Liver (tissue), 9 donors: Measurements from ENCODE around the gene VAX1. TPM values are rescaled to one million over a fixed set of nuclear protein-coding genes. Genes with fewer than 3 reads are reported as not detected.
A peak's percentile ranks its signal among the peaks of the same experiment; 100 is the strongest.

Experiments used
- DNase-seq: peaks from one replicate; pipeline ENCODE4 v3.0.0-alpha.2; 2017; ENCODE audit warnings: low spot score
- H3K27ac ChIP-seq, 2 donors: one replicate each; pipeline ENCODE4 v1.7.0; 2013; ENCODE audit warnings: inconsistent platforms in 2 of 2, low read length in 2 of 2, control low read depth in 1 of 2, low read depth in 1 of 2, mild to moderate bottlenecking in 1 of 2
- H3K27me3 ChIP-seq, 4 donors: one replicate each; pipeline versions ENCODE4 v1.6.1 to v1.7.0; 2013; ENCODE audit warnings: low read length in 3 of 4, inconsistent platforms in 1 of 4, mild to moderate bottlenecking in 1 of 4, moderate library complexity in 1 of 4; ENCODE audit not compliant: control insufficient read depth in 4 of 4, insufficient read depth in 4 of 4
- H3K36me3 ChIP-seq, 4 donors: one replicate each; pipeline versions ENCODE4 v1.6.1 to v1.7.0; 2013; ENCODE audit warnings: low read length in 3 of 4, mild to moderate bottlenecking in 3 of 4, low read depth in 1 of 4, moderate library complexity in 1 of 4; ENCODE audit not compliant: control insufficient read depth in 4 of 4, insufficient read depth in 3 of 4
- H3K4me1 ChIP-seq, 4 donors: one replicate each; pipeline versions ENCODE4 v1.6.1 to v1.7.0; 2013; ENCODE audit warnings: low read length in 3 of 4, mild to moderate bottlenecking in 3 of 4, moderate library complexity in 1 of 4; ENCODE audit not compliant: control insufficient read depth in 4 of 4, insufficient read depth in 4 of 4
- H3K4me3 ChIP-seq, 3 donors: one replicate each; pipeline versions ENCODE4 v1.6.1 to v1.7.0; 2013; ENCODE audit warnings: low read length in 3 of 3, control low read depth in 1 of 3, low read depth in 1 of 3, mild to moderate bottlenecking in 1 of 3
- H3K9ac ChIP-seq, 2 donors: one replicate each; pipeline ENCODE4 v1.7.0; 2013; ENCODE audit warnings: low read length in 2 of 2, mild to moderate bottlenecking in 2 of 2, moderate library complexity in 2 of 2, control low read depth in 1 of 2, low read depth in 1 of 2
- H3K9me3 ChIP-seq, 4 donors: one replicate each; pipeline versions ENCODE4 v1.6.1 to v1.7.0; 2013; ENCODE audit warnings: low read length in 3 of 4; ENCODE audit not compliant: control insufficient read depth in 4 of 4
- EGR1 ChIP-seq, 2 donors: IDR thresholded peaks; 2 replicates each; pipeline ENCODE4 v1.6.1; 2016 to 2018; ENCODE audit warnings: antibody characterized with exemption in 2 of 2, low read depth in 2 of 2
- FOXA1 ChIP-seq: IDR thresholded peaks from 2 replicates; pipeline ENCODE4 v1.6.1; 2016; ENCODE audit warnings: antibody characterized with exemption
- FOXA2 ChIP-seq: IDR thresholded peaks from 2 replicates; pipeline ENCODE4 v1.6.1; 2016; ENCODE audit warnings: antibody characterized with exemption
- GABPA ChIP-seq, 2 donors: IDR thresholded peaks in 1 of 2; conservative IDR thresholded peaks in 1 of 2; 2 replicates each; pipeline ENCODE4 v1.6.1; 2016; ENCODE audit warnings: antibody characterized with exemption in 2 of 2, mild to moderate bottlenecking in 1 of 2, moderate library complexity in 1 of 2
- HNF4A ChIP-seq, 2 donors: conservative IDR thresholded peaks; 2 replicates each; pipeline ENCODE4 v1.6.1; 2016; ENCODE audit warnings: antibody characterized with exemption in 2 of 2, mild to moderate bottlenecking in 2 of 2
- HNF4G ChIP-seq: IDR thresholded peaks from 2 replicates; pipeline ENCODE4 v1.6.1; 2016; ENCODE audit warnings: antibody characterized with exemption
- MAX ChIP-seq: IDR thresholded peaks from 2 replicates; pipeline ENCODE4 v1.6.1; 2016; ENCODE audit warnings: antibody characterized with exemption
- NR2F2 ChIP-seq: IDR thresholded peaks from 2 replicates; pipeline ENCODE4 v1.6.1; 2016; ENCODE audit warnings: antibody characterized with exemption
- RAD21 ChIP-seq, 2 donors: IDR thresholded peaks; 2 replicates each; pipeline ENCODE4 v1.6.1; 2016; ENCODE audit warnings: antibody characterized with exemption in 2 of 2, mild to moderate bottlenecking in 2 of 2
- REST ChIP-seq: IDR thresholded peaks from 2 replicates; pipeline ENCODE4 v1.6.1; 2016; ENCODE audit warnings: antibody characterized with exemption, mild to moderate bottlenecking
- SP1 ChIP-seq: IDR thresholded peaks from 2 replicates; pipeline ENCODE4 v1.6.1; 2018; ENCODE audit warnings: antibody characterized with exemption, mild to moderate bottlenecking
- TAF1 ChIP-seq: conservative IDR thresholded peaks from 2 replicates; pipeline ENCODE4 v1.6.1; 2016; ENCODE audit warnings: antibody characterized with exemption, mild to moderate bottlenecking
- YY1 ChIP-seq: IDR thresholded peaks from 2 replicates; pipeline ENCODE4 v1.6.1; 2016; ENCODE audit warnings: antibody characterized with exemption, mild to moderate bottlenecking
- ZBTB33 ChIP-seq: IDR thresholded peaks from 2 replicates; pipeline ENCODE4 v1.6.1; 2016; ENCODE audit warnings: antibody characterized with exemption
- WGBS: extraction: QIAGEN DNeasy Blood & Tissue Kit; methylation state at CpG from one replicate; pipeline ENCODE4 v1.1.7; 2013; 5-methylcytosine and 5-hydroxymethylcytosine counted together
- polyA plus RNA-seq, 2 donors: library from polyadenylated mRNA; stranded (reverse) in 1 of 2; unstranded in 1 of 2; fragments of 200-250 nt in 1 of 2; fragments of >200 nt in 1 of 2; fragmentation: Nextera tagmentation in 1 of 2; extraction: Ambion mirVana in 1 of 2; gene quantifications; one replicate each; pipeline versions ENCODE4 v1.2.1 to v1.2.3, GENCODE V29; 2013 to 2015
- total RNA-seq, 2 donors: library from RNA; depleted of rRNA; stranded (reverse); fragments of >200 nt; gene quantifications; one replicate each; pipeline ENCODE4 v1.2.3, GENCODE V29; 2014
- TF ChIP-seq, protein P1 (sequence below): IDR thresholded peaks from 2 replicates; pipeline ENCODE4 v1.6.1; 2016; ENCODE audit warnings: antibody characterized with exemption
- TF ChIP-seq, protein P2 (sequence below): fragments of 150-350 bp; IDR thresholded peaks from 2 replicates; pipeline ENCODE4 v1.5.1; 2017; ENCODE audit warnings: improper control_type of control experiment, low read depth, low read length; ENCODE audit not compliant: missing input control
- donor health status: healthy.
- donor health status: healthy.
- donor health status: healthy.
- donor health status: healthy.
- donor health status: healthy.

The VAX1 gene
- total and polyA plus RNA-seq, 4 donors: not detected

GRCh38 chr10:117138838-117139580 is 939 bp upstream of the VAX1 start:
- 6% methylated on average over 19 of the region's 19 CpGs for WGBS
- H3K9me3 ChIP-seq: peaks cover 0 to 3% (median 0%) of the 10 kb centered on the region in 4 donors
- DNase-seq: no peak

GRCh38 chr10:117137031-117137910 is 799 bp downstream of the VAX1 start:
- no peak for DNase-seq
- no peak overlapping the region for H3K9ac ChIP-seq
- H3K4me1 ChIP-seq: peaks cover 17 to 45% (median 20%) of the 10 kb centered on the region in 4 donors
- peaks cover 0 to 3% (median 0%) of the 10 kb centered on the region in 4 donors for H3K9me3 ChIP-seq
- peak overlapping the region in 1 of 3 donors; percentile 44 for H3K4me3 ChIP-seq
- H3K27ac ChIP-seq: no peak overlapping the region
- TF ChIP-seq YY1 (no peak), ZBTB33 (no peak), RAD21 (IDR thresholded peaks at IDR 0.05) (no peak), GABPA (IDR thresholded peaks at IDR 0.05 in 1 of 2, conservative IDR thresholded peaks at IDR 0.05 in 1 of 2) (no peak), FOXA1 (no peak), FOXA2 (no peak), SP1 (no peak), TAF1 (no peak), NR2F2 (no peak), MAX (no peak), HNF4A (conservative IDR thresholded peaks at IDR 0.05) (no peak)
- TF ChIP-seq, protein P1, sequence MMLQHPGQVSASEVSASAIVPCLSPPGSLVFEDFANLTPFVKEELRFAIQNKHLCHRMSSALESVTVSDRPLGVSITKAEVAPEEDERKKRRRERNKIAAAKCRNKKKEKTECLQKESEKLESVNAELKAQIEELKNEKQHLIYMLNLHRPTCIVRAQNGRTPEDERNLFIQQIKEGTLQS: no peak
- 3% methylated on average over 98 of the region's 98 CpGs for WGBS
- H3K36me3 ChIP-seq: no peaks in the 10 kb centered on the region
- H3K27me3 ChIP-seq: peaks cover 11 to 27% (median 24%) of the 10 kb centered on the region in 4 donors

More at GRCh38 chr10:117138838-117139580, 939 bp upstream of the VAX1 start:
- no peak overlapping the region for H3K4me3 ChIP-seq
- H3K9ac ChIP-seq: no peak overlapping the region
- H3K27me3 ChIP-seq: peaks cover 8 to 25% (median 19%) of the 10 kb centered on the region in 4 donors
- TF ChIP-seq HNF4G (no peak), NR2F2 (no peak), SP1 (no peak), HNF4A (conservative IDR thresholded peaks at IDR 0.05) (no peak), EGR1 (IDR thresholded peaks at IDR 0.05; ENCODE audit: low read depth in 2 of 2) (no peak), REST (no peak)
- TF ChIP-seq, protein P1: no peak
- TF ChIP-seq, protein P2, sequence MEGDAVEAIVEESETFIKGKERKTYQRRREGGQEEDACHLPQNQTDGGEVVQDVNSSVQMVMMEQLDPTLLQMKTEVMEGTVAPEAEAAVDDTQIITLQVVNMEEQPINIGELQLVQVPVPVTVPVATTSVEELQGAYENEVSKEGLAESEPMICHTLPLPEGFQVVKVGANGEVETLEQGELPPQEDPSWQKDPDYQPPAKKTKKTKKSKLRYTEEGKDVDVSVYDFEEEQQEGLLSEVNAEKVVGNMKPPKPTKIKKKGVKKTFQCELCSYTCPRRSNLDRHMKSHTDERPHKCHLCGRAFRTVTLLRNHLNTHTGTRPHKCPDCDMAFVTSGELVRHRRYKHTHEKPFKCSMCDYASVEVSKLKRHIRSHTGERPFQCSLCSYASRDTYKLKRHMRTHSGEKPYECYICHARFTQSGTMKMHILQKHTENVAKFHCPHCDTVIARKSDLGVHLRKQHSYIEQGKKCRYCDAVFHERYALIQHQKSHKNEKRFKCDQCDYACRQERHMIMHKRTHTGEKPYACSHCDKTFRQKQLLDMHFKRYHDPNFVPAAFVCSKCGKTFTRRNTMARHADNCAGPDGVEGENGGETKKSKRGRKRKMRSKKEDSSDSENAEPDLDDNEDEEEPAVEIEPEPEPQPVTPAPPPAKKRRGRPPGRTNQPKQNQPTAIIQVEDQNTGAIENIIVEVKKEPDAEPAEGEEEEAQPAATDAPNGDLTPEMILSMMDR: no peak
- peaks cover 13 to 31% (median 17%) of the 10 kb centered on the region in 4 donors for H3K4me1 ChIP-seq
- no peaks in the 10 kb centered on the region for H3K36me3 ChIP-seq
- no peak overlapping the region for H3K27ac ChIP-seq
